A549 (cell line): Measurements from ENCODE around the gene LIMCH1.

Experiments used
- FOSL2 ChIP-seq, 2 experiments: fragments of 450-650 bp in 1 of 2; fragments of >200 bp in 1 of 2; sonication (Bioruptor Twin) in 1 of 2; formaldehyde crosslinking; IDR thresholded peaks; 2 replicates each; pipeline versions ENCODE4 v1.5.0 to v1.6.1; 2016 to 2020; ENCODE audit warnings: mild to moderate bottlenecking in 1 of 2, moderate library complexity in 1 of 2
- USF2 ChIP-seq: fragments of 450-650 bp; IDR thresholded peaks from 2 replicates; pipeline ENCODE4 v1.6.1; 2014; ENCODE audit warnings: antibody characterized with exemption
- TF ChIP-seq, protein P1 (sequence below): fragments of >200 bp; sonication (Bioruptor Twin); formaldehyde crosslinking; IDR thresholded peaks from 3 replicates; pipeline ENCODE4 v1.5.1; 2016

DNA sequence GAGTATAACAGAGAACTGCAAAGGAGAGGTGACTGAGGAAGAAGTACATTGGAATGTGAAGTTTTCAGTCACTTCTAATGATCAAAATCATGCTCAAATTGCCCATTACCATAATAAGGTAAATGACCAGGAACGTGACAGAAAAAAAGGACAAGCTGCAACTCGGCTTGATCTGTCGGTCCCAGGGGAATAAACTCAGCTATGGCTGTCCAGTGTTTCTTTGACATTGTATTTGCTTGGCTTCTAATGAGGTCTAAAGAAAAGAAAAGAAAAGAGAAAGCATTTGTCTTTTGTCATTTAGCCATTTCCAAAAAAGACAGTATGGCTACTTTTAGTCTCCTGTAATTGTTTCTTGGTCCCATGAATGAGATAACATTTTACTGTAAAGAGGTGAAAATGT lies 185.3 kb downstream of the LIMCH1 start:
- TF ChIP-seq, protein P1, sequence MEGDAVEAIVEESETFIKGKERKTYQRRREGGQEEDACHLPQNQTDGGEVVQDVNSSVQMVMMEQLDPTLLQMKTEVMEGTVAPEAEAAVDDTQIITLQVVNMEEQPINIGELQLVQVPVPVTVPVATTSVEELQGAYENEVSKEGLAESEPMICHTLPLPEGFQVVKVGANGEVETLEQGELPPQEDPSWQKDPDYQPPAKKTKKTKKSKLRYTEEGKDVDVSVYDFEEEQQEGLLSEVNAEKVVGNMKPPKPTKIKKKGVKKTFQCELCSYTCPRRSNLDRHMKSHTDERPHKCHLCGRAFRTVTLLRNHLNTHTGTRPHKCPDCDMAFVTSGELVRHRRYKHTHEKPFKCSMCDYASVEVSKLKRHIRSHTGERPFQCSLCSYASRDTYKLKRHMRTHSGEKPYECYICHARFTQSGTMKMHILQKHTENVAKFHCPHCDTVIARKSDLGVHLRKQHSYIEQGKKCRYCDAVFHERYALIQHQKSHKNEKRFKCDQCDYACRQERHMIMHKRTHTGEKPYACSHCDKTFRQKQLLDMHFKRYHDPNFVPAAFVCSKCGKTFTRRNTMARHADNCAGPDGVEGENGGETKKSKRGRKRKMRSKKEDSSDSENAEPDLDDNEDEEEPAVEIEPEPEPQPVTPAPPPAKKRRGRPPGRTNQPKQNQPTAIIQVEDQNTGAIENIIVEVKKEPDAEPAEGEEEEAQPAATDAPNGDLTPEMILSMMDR: no peak
- no peak for TF ChIP-seq USF2
- TF ChIP-seq FOSL2 (IDR thresholded peaks at IDR 0.05): no peak
- no peak for TF ChIP-seq FOSL2 (CRISPR knock-in tag; IDR thresholded peaks at IDR 0.05)
